EH (cell line): Measurements from ENCODE around the gene FKBP15.
"Not testable (repeated sequence)": the region's sequence is repeated elsewhere in the genome, so short reads cannot be mapped to it uniquely, and the experiment has no call there.

ENCODE experiments used
- DNase-seq: peaks from one replicate; pipeline ENCODE4 v3.0.0-alpha.2; 2015; ENCODE audit warnings: low read depth

Gene FKBP15

GRCh38 chr9:113221003-113221799 lies at the start of gene FKBP15, which contains the start of gene SLC31A1:
FKBP15 (minus strand) TSS chr9:113221277; CDS start chr9:113221243, 34 bp downstream.
SLC31A1 (plus strand) TSS chr9:113221544; CDS start chr9:113256149, 34,605 bp downstream.
- peak; percentile 98 for DNase-seq

- no peak for DNase-seq
Observed at GRCh38 chr9:113269871-113270270, 48.8 kb upstream of the FKBP15 start.

GRCh38 chr9:113269355-113269754 lies 48.3 kb upstream of the FKBP15 start:
- DNase-seq, result no peak

GRCh38 chr9:113267911-113268566 lies 47.0 kb upstream of the FKBP15 start:
- DNase-seq, result no peak

GRCh38 chr9:113266174-113266573 lies 45.1 kb upstream of the FKBP15 start:
- DNase-seq, result no peak

- DNase-seq, result peak; percentile 30
Observed at GRCh38 chr9:113261917-113262671, 41.0 kb upstream of the FKBP15 start.

GRCh38 chr9:113258282-113258681 lies 37.2 kb upstream of the FKBP15 start:
- DNase-seq, result no peak

- no peak for DNase-seq
Observed at GRCh38 chr9:113257863-113258262, 36.8 kb upstream of the FKBP15 start.

GRCh38 chr9:113255438-113255837 lies 34.4 kb upstream of the FKBP15 start:
- DNase-seq, result no peak

GRCh38 chr9:113254991-113255390 lies 33.9 kb upstream of the FKBP15 start:
- DNase-seq, result no peak

- no peak for DNase-seq
Observed at GRCh38 chr9:113250807-113251206, 29.7 kb upstream of the FKBP15 start.

GRCh38 chr9:113249661-113250060 lies 28.6 kb upstream of the FKBP15 start:
- not testable (repeated sequence) for DNase-seq

GRCh38 chr9:113247640-113248039 lies 26.6 kb upstream of the FKBP15 start:
- DNase-seq, result no peak

GRCh38 chr9:113246928-113247327 lies 25.9 kb upstream of the FKBP15 start:
- DNase-seq, result no peak

GRCh38 chr9:113245894-113246293 lies 24.8 kb upstream of the FKBP15 start:
- DNase-seq, result no peak

GRCh38 chr9:113244556-113244955 lies 23.5 kb upstream of the FKBP15 start:
- no peak for DNase-seq

- DNase-seq, result no peak
Observed at GRCh38 chr9:113241161-113241560, 20.1 kb upstream of the FKBP15 start.

- no peak for DNase-seq
Observed at GRCh38 chr9:113238859-113239232, 17.8 kb upstream of the FKBP15 start.

GRCh38 chr9:113238202-113238858 lies 17.3 kb upstream of the FKBP15 start:
- no peak for DNase-seq

GRCh38 chr9:113237026-113237425 lies 15.9 kb upstream of the FKBP15 start:
- no peak for DNase-seq

- not testable (repeated sequence) for DNase-seq
Observed at GRCh38 chr9:113235701-113236255, 14.7 kb upstream of the FKBP15 start.

- DNase-seq, result no peak
Observed at GRCh38 chr9:113231701-113232100, 10.6 kb upstream of the FKBP15 start.
